Caco-2 (cell line): ENCODE results near the gene CDK17. TPM values are rescaled to one million over a fixed set of nuclear protein-coding genes. Genes with fewer than 3 reads are reported as not detected.

Source experiments
- BruUV-seq: library from RNA; stranded (reverse); fragments of 400-500 nt; replicated peaks from 2 replicates; lab custom pipeline; 2021; lab: Mats Ljungman, UMichigan
- CTCF ChIA-PET: fragments of 300-600 bp; sonication (Branson Sonifier 250); formaldehyde crosslinking; loops from one replicate; lab custom pipeline; 2022; ENCODE audit warnings: antibody characterized with exemption; lab: Charles Lee
- POLR2A ChIA-PET: fragments of 300-600 bp; sonication (Branson Sonifier 250); formaldehyde crosslinking; loops from one replicate; lab custom pipeline; 2022; ENCODE audit warnings: antibody characterized with exemption; lab: Charles Lee
- DNase-seq, 2 experiments: peaks; one replicate each; pipeline versions ENCODE4 v3.0.0 to v3.0.0-alpha.2; 2020 to 2022
- H3K27me3 ChIP-seq: replicated peaks from 2 replicates; pipeline ENCODE4 v1.6.0; 2011; ENCODE audit warnings: low read length; ENCODE audit not compliant: control insufficient read depth, insufficient read depth
- H3K36me3 ChIP-seq: 2 replicates; pipeline ENCODE4 v1.5.1; 2011; ENCODE audit warnings: low read length; ENCODE audit not compliant: control insufficient read depth, insufficient read depth
- H3K4me1 ChIP-seq: fragments of 250-450 bp; sonication (Bioruptor Pico); 2 replicates; pipeline ENCODE4 v1.5.1; 2020; ENCODE audit warnings: mild to moderate bottlenecking
- H3K4me3 ChIP-seq: 2 replicates; pipeline ENCODE4 v1.5.1; 2011; ENCODE audit warnings: low read depth, mild to moderate bottlenecking, control low read depth, low read length
- H3K9me3 ChIP-seq: fragments of 250-450 bp; sonication (Bioruptor Pico); 2 replicates; pipeline ENCODE4 v1.5.1; 2020; ENCODE audit warnings: mild to moderate bottlenecking, moderate library complexity
- H3K27ac Mint-ChIP-seq: one replicate; pipeline ENCODE4 v1.8.0; 2022; ENCODE audit warnings: mixed read lengths; ENCODE audit not compliant: unreplicated experiment
- H3K27me3 Mint-ChIP-seq: one replicate; pipeline ENCODE4 v1.8.0; 2022; ENCODE audit warnings: mixed read lengths; ENCODE audit not compliant: insufficient read depth, unreplicated experiment
- H3K36me3 Mint-ChIP-seq: one replicate; pipeline ENCODE4 v1.8.0; 2022; ENCODE audit warnings: mild to moderate bottlenecking, mixed read lengths; ENCODE audit not compliant: insufficient read depth, unreplicated experiment
- H3K4me1 Mint-ChIP-seq: one replicate; pipeline ENCODE4 v1.8.0; 2022; ENCODE audit warnings: low read depth, mixed read lengths; ENCODE audit not compliant: unreplicated experiment
- H3K4me3 Mint-ChIP-seq: one replicate; pipeline ENCODE4 v1.8.0; 2022; ENCODE audit warnings: mild to moderate bottlenecking, moderate library complexity, mixed read lengths; ENCODE audit not compliant: unreplicated experiment
- H3K9me3 Mint-ChIP-seq: one replicate; pipeline ENCODE4 v1.8.0; 2022; ENCODE audit warnings: mixed read lengths; ENCODE audit not compliant: unreplicated experiment
- CTCF ChIP-seq, 2 experiments: fragments of 200-600 bp in 1 of 2; IDR thresholded peaks; 1 replicate in 1 of 2; 2 replicates in 1 of 2; pipeline versions ENCODE4 v1.5.1 to v1.8.0; 2011 to 2022; ENCODE audit warnings: antibody characterized with exemption in 1 of 2, control low read depth in 1 of 2, inconsistent platforms in 1 of 2, low read depth in 1 of 2, low read length in 1 of 2, mild to moderate bottlenecking in 1 of 2, moderate library complexity in 1 of 2; ENCODE audit not compliant: insufficient read depth in 1 of 2, severe bottlenecking in 1 of 2, unreplicated experiment in 1 of 2
- intact Hi-C: fragments of 100-400 bp; cut with micrococcal nuclease; formaldehyde crosslinking; loops from one replicate; pipeline ENCODE4 v1.10.0; 2022; ENCODE audit not compliant: unreplicated experiment
- total RNA-seq: library from RNA; stranded (reverse); gene quantifications from 2 replicates; pipeline ENCODE4 v1.2.3, GENCODE V29; 2022

The CDK17 gene
- total RNA-seq, 1 experiment from 2014 or later = 11.7 TPM

- no peaks in the 10 kb centered on the region for H3K36me3 Mint-ChIP-seq
- H3K27ac Mint-ChIP-seq = no peak overlapping the region
- no peaks in the 10 kb centered on the region for H3K27me3 Mint-ChIP-seq
- Histone ChIP-seq H3K4me3 (no peak overlapping the region), H3K4me1 (0 out of 2 replicates have a peak, but pooled peaks cover 4% of the 10 kb centered on the region), H3K27me3 (no peaks in the 10 kb centered on the region), H3K9me3 (no peaks in the 10 kb centered on the region), H3K36me3 (no peaks in the 10 kb centered on the region)
- no TSS peak for BruUV-seq
- H3K4me1 Mint-ChIP-seq = peaks cover 11% of the 10 kb centered on the region
- intact Hi-C loops = no loop called here
- no peaks in the 10 kb centered on the region for H3K9me3 Mint-ChIP-seq
- ChIA-PET CTCF (no interaction called here), POLR2A (no interaction called here)
- no peak for DNase-seq
- H3K4me3 Mint-ChIP-seq = no peak overlapping the region
- no peak for TF ChIP-seq CTCF (IDR thresholded peaks at IDR 0.05; ENCODE audit: insufficient read depth in 1 of 2, low read depth in 1 of 2, low read length in 1 of 2, severe bottlenecking in 1 of 2, unreplicated experiment in 1 of 2)
Observed at GRCh38 chr12:96261557-96261956, 138.7 kb downstream of the CDK17 start.

GRCh38 chr12:96260644-96261043 lies 139.6 kb downstream of the CDK17 start:
- Mint-ChIP-seq H3K36me3 (no peaks in the 10 kb centered on the region), H3K4me3 (no peak overlapping the region), H3K9me3 (no peaks in the 10 kb centered on the region), H3K4me1 (peaks cover 11% of the 10 kb centered on the region), H3K27ac (no peak overlapping the region), H3K27me3 (no peaks in the 10 kb centered on the region)
- ChIA-PET POLR2A (no interaction called here), CTCF (interaction anchor here (0.6 kb wide), 1 partner anchor 131 kb away, joined by 3 read pairs; no protein-coding TSS in a partner anchor)
- BruUV-seq = no TSS peak
- intact Hi-C loops = no loop called here
- no peaks in the 10 kb centered on the region for H3K27me3 ChIP-seq
- H3K4me1 ChIP-seq = 0 out of 2 replicates have a peak, but pooled peaks cover 4% of the 10 kb centered on the region
- no peak overlapping the region for H3K4me3 ChIP-seq
- H3K36me3 ChIP-seq = no peaks in the 10 kb centered on the region
- no peaks in the 10 kb centered on the region for H3K9me3 ChIP-seq
- no peak for DNase-seq
- TF ChIP-seq CTCF (IDR thresholded peaks at IDR 0.05; ENCODE audit: insufficient read depth in 1 of 2, low read depth in 1 of 2, low read length in 1 of 2, severe bottlenecking in 1 of 2, unreplicated experiment in 1 of 2) = no peak

GRCh38 chr12:96260231-96260630 lies 140.0 kb downstream of the CDK17 start:
- ChIA-PET POLR2A (no interaction called here), CTCF (interaction anchor here (0.6 kb wide), 1 partner anchor 131 kb away, joined by 3 read pairs; no protein-coding TSS in a partner anchor)
- no peak overlapping the region for H3K27ac Mint-ChIP-seq
- no peaks in the 10 kb centered on the region for H3K9me3 ChIP-seq
- peaks cover 11% of the 10 kb centered on the region for H3K4me1 Mint-ChIP-seq
- no peaks in the 10 kb centered on the region for H3K27me3 Mint-ChIP-seq
- TF ChIP-seq CTCF (IDR thresholded peaks at IDR 0.05; ENCODE audit: insufficient read depth in 1 of 2, low read depth in 1 of 2, low read length in 1 of 2, severe bottlenecking in 1 of 2, unreplicated experiment in 1 of 2) = no peak
- no peaks in the 10 kb centered on the region for H3K9me3 Mint-ChIP-seq
- H3K4me3 ChIP-seq = no peak overlapping the region
- DNase-seq = no peak
- H3K36me3 Mint-ChIP-seq = no peaks in the 10 kb centered on the region
- no peaks in the 10 kb centered on the region for H3K36me3 ChIP-seq
- 0 out of 2 replicates have a peak, but pooled peaks cover 4% of the 10 kb centered on the region for H3K4me1 ChIP-seq
- no TSS peak for BruUV-seq
- no peaks in the 10 kb centered on the region for H3K27me3 ChIP-seq
- H3K4me3 Mint-ChIP-seq = no peak overlapping the region
- intact Hi-C loops = no loop called here
